ENCODE results near the gene PTGER1. TPM values are rescaled to one million over a fixed set of nuclear protein-coding genes. Genes with fewer than 3 reads are reported as not detected.

The PTGER1 gene
- total and polyA plus RNA-seq, 2 of the 13 experiments (the other 11 are each of a cell fraction or from before 2014, with no cell fraction given), result 0.13 TPM; not detected in 1

DNA sequence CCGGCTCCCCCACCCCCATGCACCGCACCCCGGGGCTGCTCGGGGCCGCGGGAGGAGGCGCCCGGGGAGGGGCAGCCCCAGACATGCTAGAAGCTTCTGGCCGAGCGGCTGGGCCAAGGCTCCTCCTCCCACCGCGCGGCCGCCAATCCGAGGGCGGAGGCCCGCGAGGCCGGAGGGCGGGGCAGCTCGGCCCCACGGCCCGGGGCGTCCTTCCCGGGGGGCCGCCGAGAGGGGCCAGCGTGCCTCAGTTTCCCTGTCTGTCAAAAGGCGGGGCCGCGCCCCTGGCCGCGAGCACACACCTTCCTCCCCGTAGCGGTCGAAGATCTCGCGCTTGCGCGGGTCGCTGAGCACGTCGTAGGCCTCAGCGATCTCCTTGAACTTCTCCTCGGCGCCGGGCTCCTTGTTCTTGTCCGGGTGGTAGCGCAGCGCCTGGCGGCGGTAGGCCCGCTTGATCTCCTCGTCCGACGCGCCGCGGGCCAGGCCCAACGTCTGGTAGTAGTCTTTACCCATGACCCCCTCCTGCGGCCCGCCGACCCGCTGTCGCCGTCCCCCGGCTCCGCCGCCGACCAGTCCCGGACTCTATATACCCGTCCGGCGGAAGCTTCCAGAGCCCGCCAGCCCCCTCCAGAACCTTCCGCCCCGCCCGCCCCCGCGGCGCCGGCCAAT lies 42.8 kb upstream of the PTGER1 start, which contains the start of gene DNAJB1 (continued):
- 0 out of 2 replicates have a peak, but pooled peaks have one; percentile 77 for TF ChIP-seq ZNF678 (CRISPR knock-in tag; IDR thresholded peaks at IDR 0.05)
- peak; percentile 37 for TF ChIP-seq NFKBIZ (CRISPR knock-in tag; IDR thresholded peaks at IDR 0.05)
- no peak for TF ChIP-seq ZNF549 (CRISPR knock-in tag; IDR thresholded peaks at IDR 0.05)
- TF ChIP-seq, protein P1, sequence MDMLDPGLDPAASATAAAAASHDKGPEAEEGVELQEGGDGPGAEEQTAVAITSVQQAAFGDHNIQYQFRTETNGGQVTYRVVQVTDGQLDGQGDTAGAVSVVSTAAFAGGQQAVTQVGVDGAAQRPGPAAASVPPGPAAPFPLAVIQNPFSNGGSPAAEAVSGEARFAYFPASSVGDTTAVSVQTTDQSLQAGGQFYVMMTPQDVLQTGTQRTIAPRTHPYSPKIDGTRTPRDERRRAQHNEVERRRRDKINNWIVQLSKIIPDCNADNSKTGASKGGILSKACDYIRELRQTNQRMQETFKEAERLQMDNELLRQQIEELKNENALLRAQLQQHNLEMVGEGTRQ (IDR thresholded peaks at IDR 0.05; ENCODE audit: low read depth, low read length), result no peak
- TF ChIP-seq, protein P1 (CRISPR knock-in tag; IDR thresholded peaks at IDR 0.05; ENCODE audit: borderline replicate concordance), result no peak
- no peak for TF ChIP-seq REL (CRISPR knock-in tag; conservative IDR thresholded peaks at IDR 0.05)
- TF ChIP-seq SOX13 (IDR thresholded peaks at IDR 0.05), result peak; percentile 34; the same call in 1 of the 2 replicates
- TF ChIP-seq SOX13 (CRISPR knock-in tag; conservative IDR thresholded peaks at IDR 0.05 in 1 of 2, IDR thresholded peaks at IDR 0.05 in 1 of 2), result no peak
- TF ChIP-seq JUN (CRISPR knock-in tag; IDR thresholded peaks at IDR 0.05), result no peak
- TF ChIP-seq, protein P2, sequence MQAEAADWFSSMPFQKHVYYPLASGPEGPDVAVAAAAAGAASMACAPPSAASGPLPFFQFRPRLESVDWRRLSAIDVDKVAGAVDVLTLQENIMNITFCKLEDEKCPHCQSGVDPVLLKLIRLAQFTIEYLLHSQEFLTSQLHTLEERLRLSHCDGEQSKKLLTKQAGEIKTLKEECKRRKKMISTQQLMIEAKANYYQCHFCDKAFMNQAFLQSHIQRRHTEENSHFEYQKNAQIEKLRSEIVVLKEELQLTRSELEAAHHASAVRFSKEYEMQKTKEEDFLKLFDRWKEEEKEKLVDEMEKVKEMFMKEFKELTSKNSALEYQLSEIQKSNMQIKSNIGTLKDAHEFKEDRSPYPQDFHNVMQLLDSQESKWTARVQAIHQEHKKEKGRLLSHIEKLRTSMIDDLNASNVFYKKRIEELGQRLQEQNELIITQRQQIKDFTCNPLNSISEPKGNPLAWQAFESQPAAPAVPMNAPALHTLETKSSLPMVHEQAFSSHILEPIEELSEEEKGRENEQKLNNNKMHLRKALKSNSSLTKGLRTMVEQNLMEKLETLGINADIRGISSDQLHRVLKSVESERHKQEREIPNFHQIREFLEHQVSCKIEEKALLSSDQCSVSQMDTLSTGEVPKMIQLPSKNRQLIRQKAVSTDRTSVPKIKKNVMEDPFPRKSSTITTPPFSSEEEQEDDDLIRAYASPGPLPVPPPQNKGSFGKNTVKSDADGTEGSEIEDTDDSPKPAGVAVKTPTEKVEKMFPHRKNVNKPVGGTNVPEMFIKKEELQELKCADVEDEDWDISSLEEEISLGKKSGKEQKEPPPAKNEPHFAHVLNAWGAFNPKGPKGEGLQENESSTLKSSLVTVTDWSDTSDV (CRISPR knock-in tag; IDR thresholded peaks at IDR 0.05), result peak; percentile 54; the same call in 1 of the 2 replicates
- peak; percentile 39; the same call in 1 of the 2 replicates for TF ChIP-seq NCOA2 (CRISPR knock-in tag; IDR thresholded peaks at IDR 0.05)
- peak; percentile 88; the same call in 1 of the 2 replicates for TF ChIP-seq MYNN (CRISPR knock-in tag; IDR thresholded peaks at IDR 0.05; ENCODE audit: low read depth)
- peak; percentile 85; the same call in 1 of the 2 replicates for TF ChIP-seq ZBTB7A (CRISPR knock-in tag; IDR thresholded peaks at IDR 0.05)
- peak; percentile 45 for TF ChIP-seq SAFB2 (CRISPR knock-in tag; IDR thresholded peaks at IDR 0.05; ENCODE audit: borderline replicate concordance, low read depth)
- no peak for TF ChIP-seq HMGA1 (CRISPR knock-in tag; conservative IDR thresholded peaks at IDR 0.05)
- TF ChIP-seq HOXA3 (CRISPR knock-in tag; IDR thresholded peaks at IDR 0.05), result peak; percentile 61
- TF ChIP-seq ZNF749 (CRISPR knock-in tag; IDR thresholded peaks at IDR 0.05; ENCODE audit: borderline replicate concordance), result no peak; the same call in 1 of the 2 replicates
- TF ChIP-seq ZNF781 (CRISPR knock-in tag; IDR thresholded peaks at IDR 0.05; ENCODE audit: borderline replicate concordance, not compliant biosample characterization), result no peak
- no peak for TF ChIP-seq ZMAT3 (CRISPR knock-in tag; conservative IDR thresholded peaks at IDR 0.05)
- TF ChIP-seq, protein P3, sequence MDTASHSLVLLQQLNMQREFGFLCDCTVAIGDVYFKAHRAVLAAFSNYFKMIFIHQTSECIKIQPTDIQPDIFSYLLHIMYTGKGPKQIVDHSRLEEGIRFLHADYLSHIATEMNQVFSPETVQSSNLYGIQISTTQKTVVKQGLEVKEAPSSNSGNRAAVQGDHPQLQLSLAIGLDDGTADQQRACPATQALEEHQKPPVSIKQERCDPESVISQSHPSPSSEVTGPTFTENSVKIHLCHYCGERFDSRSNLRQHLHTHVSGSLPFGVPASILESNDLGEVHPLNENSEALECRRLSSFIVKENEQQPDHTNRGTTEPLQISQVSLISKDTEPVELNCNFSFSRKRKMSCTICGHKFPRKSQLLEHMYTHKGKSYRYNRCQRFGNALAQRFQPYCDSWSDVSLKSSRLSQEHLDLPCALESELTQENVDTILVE (CRISPR knock-in tag; IDR thresholded peaks at IDR 0.05), result 0 out of 2 replicates have a peak, but pooled peaks have one; percentile 47
- TF ChIP-seq EEA1 (CRISPR knock-in tag; IDR thresholded peaks at IDR 0.05; ENCODE audit: borderline replicate concordance), result no peak
- TF ChIP-seq, protein P4, sequence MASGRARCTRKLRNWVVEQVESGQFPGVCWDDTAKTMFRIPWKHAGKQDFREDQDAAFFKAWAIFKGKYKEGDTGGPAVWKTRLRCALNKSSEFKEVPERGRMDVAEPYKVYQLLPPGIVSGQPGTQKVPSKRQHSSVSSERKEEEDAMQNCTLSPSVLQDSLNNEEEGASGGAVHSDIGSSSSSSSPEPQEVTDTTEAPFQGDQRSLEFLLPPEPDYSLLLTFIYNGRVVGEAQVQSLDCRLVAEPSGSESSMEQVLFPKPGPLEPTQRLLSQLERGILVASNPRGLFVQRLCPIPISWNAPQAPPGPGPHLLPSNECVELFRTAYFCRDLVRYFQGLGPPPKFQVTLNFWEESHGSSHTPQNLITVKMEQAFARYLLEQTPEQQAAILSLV (CRISPR knock-in tag; IDR thresholded peaks at IDR 0.05; ENCODE audit: borderline replicate concordance), result 0 out of 2 replicates have a peak, but pooled peaks have one; percentile 42
